GM12801 (cell line): Measurements from ENCODE around the gene MAST4.

Source experiments
- TF ChIP-seq, protein P1 (sequence below): IDR thresholded peaks from one replicate; pipeline ENCODE4 v1.5.1; 2011; ENCODE audit warnings: control low read depth; ENCODE audit not compliant: insufficient read length; ENCODE audit errors: extremely low read depth

Gene MAST4

DNA sequence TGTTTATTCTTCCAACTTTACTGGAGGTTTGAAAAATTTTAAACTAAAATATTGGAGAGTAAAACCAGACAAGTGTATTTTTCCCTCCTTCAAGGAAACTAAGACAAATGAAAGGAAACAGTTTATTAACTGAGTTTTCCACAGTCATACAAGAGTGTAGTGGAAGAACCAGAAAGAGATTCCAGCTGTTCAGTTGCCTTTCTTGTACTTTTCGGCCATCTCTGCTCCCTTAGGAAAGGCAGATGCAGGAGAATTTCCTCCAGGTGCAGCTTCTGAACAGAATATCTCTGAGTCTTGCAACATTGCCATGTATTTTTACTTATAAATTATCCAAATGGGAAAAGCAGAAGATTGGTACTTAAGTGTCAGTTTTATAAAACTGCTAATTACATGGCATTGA, 217.1 kb downstream of the MAST4 start:
- TF ChIP-seq, protein P1, sequence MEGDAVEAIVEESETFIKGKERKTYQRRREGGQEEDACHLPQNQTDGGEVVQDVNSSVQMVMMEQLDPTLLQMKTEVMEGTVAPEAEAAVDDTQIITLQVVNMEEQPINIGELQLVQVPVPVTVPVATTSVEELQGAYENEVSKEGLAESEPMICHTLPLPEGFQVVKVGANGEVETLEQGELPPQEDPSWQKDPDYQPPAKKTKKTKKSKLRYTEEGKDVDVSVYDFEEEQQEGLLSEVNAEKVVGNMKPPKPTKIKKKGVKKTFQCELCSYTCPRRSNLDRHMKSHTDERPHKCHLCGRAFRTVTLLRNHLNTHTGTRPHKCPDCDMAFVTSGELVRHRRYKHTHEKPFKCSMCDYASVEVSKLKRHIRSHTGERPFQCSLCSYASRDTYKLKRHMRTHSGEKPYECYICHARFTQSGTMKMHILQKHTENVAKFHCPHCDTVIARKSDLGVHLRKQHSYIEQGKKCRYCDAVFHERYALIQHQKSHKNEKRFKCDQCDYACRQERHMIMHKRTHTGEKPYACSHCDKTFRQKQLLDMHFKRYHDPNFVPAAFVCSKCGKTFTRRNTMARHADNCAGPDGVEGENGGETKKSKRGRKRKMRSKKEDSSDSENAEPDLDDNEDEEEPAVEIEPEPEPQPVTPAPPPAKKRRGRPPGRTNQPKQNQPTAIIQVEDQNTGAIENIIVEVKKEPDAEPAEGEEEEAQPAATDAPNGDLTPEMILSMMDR, result no peak

DNA sequence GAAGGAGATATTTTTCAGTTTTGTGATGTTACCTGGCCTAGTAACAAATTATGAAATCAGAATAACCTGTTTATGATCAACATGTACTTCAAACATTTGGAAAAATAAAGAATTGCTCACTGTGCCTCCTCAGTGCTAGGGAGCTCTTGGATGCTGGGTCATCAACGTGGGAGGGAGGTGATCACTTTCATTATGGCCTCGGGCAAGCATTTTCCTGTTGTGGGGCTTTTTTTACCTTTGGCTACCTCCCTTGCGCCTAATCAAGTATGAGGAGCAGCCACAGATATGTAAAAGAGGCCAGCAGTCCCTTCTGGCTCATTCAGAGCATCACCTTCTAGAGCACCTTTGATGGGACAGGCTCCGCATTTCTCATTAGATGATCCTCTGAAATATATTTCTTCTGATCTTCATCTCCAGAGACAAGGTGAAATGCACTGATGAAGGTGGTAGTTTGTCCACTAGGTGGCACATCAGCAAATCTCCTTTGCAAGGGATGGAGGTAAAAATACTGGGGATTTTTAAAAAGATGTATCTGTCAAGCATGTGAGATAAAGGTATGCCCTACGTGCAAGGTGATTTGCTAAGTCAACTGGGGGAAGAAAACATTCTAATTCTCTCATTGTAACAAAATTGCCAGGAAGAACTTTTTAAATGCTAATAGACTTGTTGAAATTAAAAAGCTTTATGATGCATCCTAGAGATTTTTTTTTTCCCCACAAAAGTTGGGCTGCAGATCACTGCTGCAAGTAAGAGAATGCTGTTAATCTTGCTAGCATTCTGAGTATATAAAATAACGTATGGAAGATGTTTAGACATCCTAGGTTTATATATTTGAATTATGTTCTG, 218.2 kb downstream of the MAST4 start:
- TF ChIP-seq, protein P1, result no peak

DNA sequence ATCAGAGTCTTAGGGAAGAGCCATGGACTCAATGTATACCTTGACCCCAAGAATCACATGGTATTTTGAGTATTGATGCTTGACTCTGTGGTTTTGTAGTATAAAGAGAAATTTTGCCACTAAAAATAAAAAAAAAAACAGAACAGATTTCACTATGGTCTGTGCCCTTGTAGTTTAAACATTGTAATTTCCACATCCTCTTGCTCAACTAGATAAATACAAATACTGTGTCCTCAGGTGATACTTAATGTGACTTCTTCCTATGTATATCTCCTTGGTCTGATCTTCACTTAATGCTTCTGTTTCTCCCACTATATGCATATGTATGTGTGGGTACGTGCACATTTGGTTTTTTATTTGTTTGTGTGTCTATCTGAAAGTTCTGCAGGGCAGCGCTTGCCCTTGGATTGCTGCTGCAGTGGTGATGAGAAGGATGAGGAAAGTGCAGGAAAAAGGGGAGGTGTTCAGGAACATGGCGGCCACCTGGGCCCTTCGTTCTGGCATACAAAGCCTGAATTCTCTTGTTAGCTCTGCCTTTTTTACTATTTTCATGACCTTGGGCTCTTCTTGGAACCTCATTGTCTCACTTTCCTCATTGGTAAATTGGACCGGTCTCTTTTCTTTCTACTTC, 222.2 kb downstream of the MAST4 start:
- TF ChIP-seq, protein P1, result no peak

DNA sequence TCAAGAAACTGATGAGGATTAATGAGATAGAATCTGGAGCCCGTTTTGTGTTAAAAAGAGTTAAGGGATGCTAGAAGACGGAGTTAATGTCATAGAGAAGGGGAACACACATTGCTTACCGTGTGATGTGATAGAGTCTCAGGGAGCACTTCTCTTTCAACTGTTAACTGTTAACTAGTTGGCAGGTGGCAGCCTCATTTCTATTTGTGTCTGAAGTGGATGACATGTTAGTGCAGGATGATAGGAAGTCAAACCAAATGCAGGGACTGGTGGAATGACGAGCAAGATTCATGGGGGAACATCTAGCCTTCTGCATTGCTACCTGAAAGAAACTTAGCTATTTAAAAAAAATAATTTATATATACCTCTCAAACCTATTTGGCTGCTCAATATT, 222.7 kb downstream of the MAST4 start:
- TF ChIP-seq, protein P1, result no peak

GRCh38 chr5:66820630-66821207, 224.5 kb downstream of the MAST4 start:
- TF ChIP-seq, protein P1, result no peak

- TF ChIP-seq, protein P1, result no peak
These were observed 225.7 kb downstream of the MAST4 start for GRCh38 chr5:66821688-66822429.

DNA sequence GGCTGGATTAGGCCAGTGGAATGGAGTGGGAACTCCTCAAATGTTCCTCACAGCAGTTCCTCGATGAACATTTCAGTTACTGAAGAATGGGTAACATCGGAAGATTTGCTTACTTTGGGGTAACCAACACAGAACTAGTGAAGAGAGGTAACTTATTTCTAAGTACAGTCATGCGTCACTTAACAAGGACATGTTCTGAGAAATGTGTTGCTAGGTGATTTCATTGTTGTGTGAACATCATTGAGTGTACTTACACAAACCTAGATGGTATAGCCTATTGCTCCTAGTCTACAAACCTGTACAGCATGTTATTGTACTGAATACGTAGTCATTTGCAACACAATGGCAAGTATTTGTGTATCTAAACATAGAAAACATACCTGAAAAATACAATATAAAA, 228.3 kb downstream of the MAST4 start:
- TF ChIP-seq, protein P1, result no peak
